ENCODE results near the gene DPEP1. TPM values are rescaled to one million over a fixed set of nuclear protein-coding genes. Genes with fewer than 3 reads are reported as not detected.
"Not testable (repeated sequence)": the region's sequence is repeated elsewhere in the genome, so short reads cannot be mapped to it uniquely, and the experiment has no call there.

Gene DPEP1
- total RNA-seq, 4 donors from 2014 or later, result 1.1 TPM; not detected in 3

GRCh38 chr16:89584768-89585549, 28.5 kb upstream of the DPEP1 start:
- no peak for TF ChIP-seq CTCF (IDR thresholded peaks at IDR 0.05)
- ATAC-seq (ENCODE audit: low FRiP score), result no peak
- DNase-seq (ENCODE audit: low spot score), result no peak

DNA sequence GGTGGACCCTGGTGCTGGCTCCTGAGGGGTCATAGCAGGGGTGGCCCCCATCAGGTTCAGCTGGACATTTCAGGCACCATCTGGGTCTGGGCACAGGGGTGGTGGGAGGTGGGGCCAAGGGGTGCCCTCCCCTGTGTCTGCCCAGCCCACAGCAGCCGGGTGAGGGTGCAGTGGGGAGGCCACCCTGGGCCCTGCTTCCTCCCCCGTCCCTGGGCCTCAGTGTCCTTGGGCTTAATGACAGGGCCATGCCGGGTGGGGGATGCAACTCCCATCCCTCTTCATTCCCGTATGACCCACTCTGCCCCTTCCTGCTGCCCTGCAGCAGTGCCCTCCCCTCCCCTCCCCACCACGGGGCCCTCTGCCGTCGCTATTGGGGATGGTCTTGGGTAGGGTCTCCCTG, 27.2 kb upstream of the DPEP1 start:
- no peak for TF ChIP-seq CTCF (IDR thresholded peaks at IDR 0.05)
- DNase-seq (ENCODE audit: low spot score) (no peak), ATAC-seq (ENCODE audit: low FRiP score) (no peak)

DNA sequence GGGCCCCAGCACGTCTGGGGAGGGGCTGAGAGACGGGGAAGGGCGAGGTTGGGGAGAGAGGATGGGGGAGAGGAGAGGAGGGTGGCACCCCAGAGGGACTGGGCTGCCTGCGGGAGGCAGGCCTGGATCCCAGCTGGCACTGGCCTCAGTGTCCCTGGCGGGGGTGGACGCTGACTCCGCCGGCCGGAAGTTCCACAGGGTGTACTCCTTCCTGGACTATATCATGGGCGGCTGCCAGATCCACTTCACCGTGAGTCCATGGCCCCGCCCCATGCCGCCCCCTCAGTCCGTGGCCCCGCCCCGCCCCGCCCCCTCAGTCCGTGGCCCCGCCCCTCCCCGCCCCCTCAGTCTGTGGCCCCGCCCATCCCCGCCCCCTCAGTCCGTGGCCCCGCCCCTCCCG, 26.6 kb upstream of the DPEP1 start:
- no peak for ATAC-seq (ENCODE audit: low FRiP score)
- TF ChIP-seq CTCF (IDR thresholded peaks at IDR 0.05), result no peak
- no peak for DNase-seq (ENCODE audit: low spot score)

DNA sequence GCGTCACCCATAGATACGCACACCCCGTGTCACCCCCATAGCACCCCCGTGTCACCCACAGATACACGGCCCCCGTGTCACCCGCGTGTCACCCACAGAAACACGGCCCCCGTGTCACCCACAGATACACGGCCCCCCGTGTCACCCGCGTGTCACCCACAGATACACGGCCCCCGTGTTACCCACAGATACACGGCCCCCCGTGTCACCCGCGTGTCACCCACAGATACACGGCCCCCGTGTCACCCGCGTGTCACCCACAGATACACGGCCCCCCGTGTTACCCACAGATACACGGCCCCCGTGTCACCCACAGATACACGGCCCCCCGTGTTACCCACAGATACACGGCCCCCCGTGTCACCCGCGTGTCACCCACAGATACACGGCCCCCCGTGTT, 25.8 kb upstream of the DPEP1 start:
- DNase-seq (ENCODE audit: low spot score); ATAC-seq (ENCODE audit: low FRiP score): not testable (repeated sequence)

- TF ChIP-seq CTCF (IDR thresholded peaks at IDR 0.05), result no peak
- ATAC-seq (ENCODE audit: low FRiP score) (no peak), DNase-seq (ENCODE audit: low spot score) (no peak)
Measured at GRCh38 chr16:89588413-89589109, 24.9 kb upstream of the DPEP1 start.

- no peak for TF ChIP-seq CTCF (IDR thresholded peaks at IDR 0.05)
- no peak for ATAC-seq (ENCODE audit: low FRiP score)
Measured at GRCh38 chr16:89589241-89589926, 24.1 kb upstream of the DPEP1 start.

DNA sequence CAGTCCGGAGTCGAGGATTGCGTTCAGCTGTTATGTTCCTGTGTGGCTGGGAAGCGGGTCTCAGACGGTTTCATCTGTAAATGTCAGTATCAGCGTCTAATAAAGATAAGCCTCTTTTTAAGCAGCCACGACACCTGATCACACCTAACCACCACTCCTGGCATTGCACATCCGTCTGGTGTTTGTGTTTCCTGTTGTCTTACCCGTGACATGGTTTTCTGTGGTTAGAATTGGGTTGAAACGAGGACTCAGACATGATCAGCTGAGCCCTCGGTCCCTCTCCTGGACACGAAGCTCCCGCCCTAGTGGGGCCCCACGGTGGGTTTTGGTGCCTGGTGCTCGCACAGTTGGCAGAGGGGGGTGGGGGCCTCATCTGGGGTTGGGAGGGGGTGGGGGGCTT, 19.6 kb upstream of the DPEP1 start:
- ATAC-seq (ENCODE audit: low FRiP score), result no peak
- no peak for DNase-seq (ENCODE audit: low spot score)
- TF ChIP-seq CTCF (IDR thresholded peaks at IDR 0.05), result no peak

More at GRCh38 chr16:89589241-89589926, 24.1 kb upstream of the DPEP1 start:
- no peak for DNase-seq (ENCODE audit: low spot score)
